Upper lobe of right lung (tissue), 1 donor: ENCODE data around the gene CLTB. TPM values are rescaled to one million over a fixed set of nuclear protein-coding genes. Genes with fewer than 3 reads are reported as not detected.

ENCODE experiments used
- ATAC-seq: fragments of 200-7000 bp; cut with Tn5 transposase; one replicate; pipeline ENCODE4 v1.9.1; 2020; ENCODE audit warnings: mild to moderate bottlenecking, moderate library complexity
- DNase-seq: peaks from one replicate; pipeline ENCODE4 v3.0.0-alpha.2; 2020
- H3K27ac ChIP-seq: fragments of 200-600 bp; one replicate; pipeline ENCODE4 v1.8.0; 2022
- H3K27me3 ChIP-seq: fragments of 200-600 bp; one replicate; pipeline ENCODE4 v1.8.0; 2022; ENCODE audit warnings: mild to moderate bottlenecking
- H3K36me3 ChIP-seq: fragments of 200-600 bp; one replicate; pipeline ENCODE4 v1.8.0; 2022
- H3K4me1 ChIP-seq: fragments of 200-600 bp; one replicate; pipeline ENCODE4 v1.8.0; 2022
- H3K4me3 ChIP-seq: fragments of 200-600 bp; one replicate; pipeline ENCODE4 v1.8.0; 2022; ENCODE audit warnings: mild to moderate bottlenecking
- H3K9me3 ChIP-seq: fragments of 200-600 bp; one replicate; pipeline ENCODE4 v1.8.0; 2022
- CTCF ChIP-seq: fragments of 200-600 bp; IDR thresholded peaks from one replicate; pipeline ENCODE4 v1.8.0; 2022; ENCODE audit warnings: antibody characterized with exemption
- intact Hi-C: fragments of 100-400 bp; cut with DNase I; formaldehyde crosslinking; loops from one replicate; pipeline ENCODE4 v1.11.0; 2022
- total RNA-seq: library from RNA; stranded (reverse); fragmentation: NEBNext Ultra II Directional; extraction: Animal tissue kit (Norgen Biotek cat#: 25700); gene quantifications from one replicate; pipeline ENCODE4 v1.2.1, GENCODE V29; 2021
- donor health status: DM: no; HTN: yes; CAD: no; lungs with severe emphysema.

CLTB gene
- total RNA-seq, 1 donor from 2014 or later, result 80.9 TPM

- Histone ChIP-seq H3K9me3 (no peaks in the 10 kb centered on the region), H3K27me3 (peaks cover 4% of the 10 kb centered on the region), H3K36me3 (no peaks in the 10 kb centered on the region), H3K4me3 (no peak overlapping the region), H3K4me1 (no peaks in the 10 kb centered on the region), H3K27ac (no peak overlapping the region)
- ATAC-seq (no peak), DNase-seq (no peak)
- no peak for TF ChIP-seq CTCF
- intact Hi-C loops, result no loop called here
Measured at GRCh38 chr5:176424181-176424580, 7.8 kb upstream of the CLTB start.

GRCh38 chr5:176420972-176421544 lies 4.7 kb upstream of the CLTB start:
- no peaks in the 10 kb centered on the region for H3K9me3 ChIP-seq
- DNase-seq, result no peak
- no peaks in the 10 kb centered on the region for H3K36me3 ChIP-seq
- no peak overlapping the region for H3K27ac ChIP-seq
- ATAC-seq, result no peak
- TF ChIP-seq CTCF, result no peak
- H3K4me3 ChIP-seq, result no peak overlapping the region
- H3K27me3 ChIP-seq, result peaks cover 4% of the 10 kb centered on the region
- H3K4me1 ChIP-seq, result peaks cover 5% of the 10 kb centered on the region
- intact Hi-C loops, result no loop called here

- Histone ChIP-seq H3K4me3 (no peak overlapping the region), H3K27me3 (peaks cover 4% of the 10 kb centered on the region), H3K4me1 (peaks cover 12% of the 10 kb centered on the region), H3K27ac (no peak overlapping the region), H3K36me3 (no peaks in the 10 kb centered on the region), H3K9me3 (no peaks in the 10 kb centered on the region)
- intact Hi-C loops, result no loop called here
- ATAC-seq (no peak), DNase-seq (no peak)
- no peak for TF ChIP-seq CTCF
Measured at GRCh38 chr5:176420086-176420485, 3.7 kb upstream of the CLTB start.

- intact Hi-C loops, result no loop called here
- no peak for ATAC-seq
Measured at GRCh38 chr5:176418251-176418650, 1.9 kb upstream of the CLTB start.

GRCh38 chr5:176416965-176417364 lies 626 bp upstream of the CLTB start:
- Histone ChIP-seq H3K4me3 (peak overlapping the region; percentile 31), H3K36me3 (no peaks in the 10 kb centered on the region)

More at GRCh38 chr5:176418251-176418650, 1.9 kb upstream of the CLTB start:
- no peak for TF ChIP-seq CTCF
- H3K36me3 ChIP-seq, result no peaks in the 10 kb centered on the region
- H3K4me1 ChIP-seq, result peaks cover 30% of the 10 kb centered on the region
- H3K27ac ChIP-seq, result no peak overlapping the region
- no peak overlapping the region for H3K4me3 ChIP-seq
- no peak for DNase-seq
- no peaks in the 10 kb centered on the region for H3K9me3 ChIP-seq
- peaks cover 2% of the 10 kb centered on the region for H3K27me3 ChIP-seq

More at GRCh38 chr5:176416965-176417364, 626 bp upstream of the CLTB start:
- Histone ChIP-seq H3K27ac (peak overlapping the region; percentile 66), H3K27me3 (no peaks in the 10 kb centered on the region), H3K9me3 (no peaks in the 10 kb centered on the region), H3K4me1 (peaks cover 32% of the 10 kb centered on the region)
- DNase-seq, result no peak
- TF ChIP-seq CTCF, result no peak
- intact Hi-C loops, result no loop called here
- ATAC-seq, result no peak
